Activated B cell treated with CpG ODN at 0.5 μM for 24 hours (primary cell): ENCODE data around the gene PTH1R. TPM values are rescaled to one million over a fixed set of nuclear protein-coding genes. Genes with fewer than 3 reads are reported as not detected.
A peak's percentile ranks its signal among the peaks of the same experiment; 100 is the strongest.

Source experiments
- ATAC-seq: fragments of 200-7000 bp; cut with Tn5 transposase; one replicate; pipeline ENCODE4 v1.10.0; 2021; ENCODE audit warnings: low read depth, mild to moderate bottlenecking, moderate library complexity
- CTCF ChIA-PET: fragments of 350-600 bp; sonication (Branson Sonifier 250); formaldehyde crosslinking; loops from one replicate; lab custom pipeline; 2021; ENCODE audit warnings: antibody characterized with exemption; lab: Charles Lee
- POLR2A ChIA-PET: fragments of 350-600 bp; sonication (Branson Sonifier 250); formaldehyde crosslinking; loops from one replicate; lab custom pipeline; 2021; ENCODE audit warnings: antibody characterized with exemption; lab: Charles Lee
- DNase-seq: peaks from one replicate; pipeline ENCODE4 v3.0.0; 2022
- H3K27ac Mint-ChIP-seq: one replicate; pipeline ENCODE4 v1.8.0; 2020; ENCODE audit warnings: mixed read lengths
- H3K27me3 Mint-ChIP-seq: one replicate; pipeline ENCODE4 v1.8.0; 2021; ENCODE audit warnings: mixed read lengths
- H3K36me3 Mint-ChIP-seq: one replicate; pipeline ENCODE4 v1.8.0; 2021; ENCODE audit warnings: low read depth, mixed read lengths
- H3K4me1 Mint-ChIP-seq: one replicate; pipeline ENCODE4 v1.8.0; 2021; ENCODE audit warnings: mixed read lengths
- H3K4me3 Mint-ChIP-seq: one replicate; pipeline ENCODE4 v1.8.0; 2020; ENCODE audit warnings: mild to moderate bottlenecking, mixed read lengths
- H3K9me3 Mint-ChIP-seq: one replicate; pipeline ENCODE4 v1.8.0; 2020; ENCODE audit warnings: mixed read lengths
- CTCF ChIP-seq: fragments of 200-600 bp; IDR thresholded peaks from one replicate; pipeline ENCODE4 v1.8.0; 2022; ENCODE audit warnings: antibody characterized with exemption, mild to moderate bottlenecking
- intact Hi-C: fragments of 100-400 bp; cut with micrococcal nuclease; formaldehyde crosslinking; loops from one replicate; pipeline ENCODE4 v1.15.1; 2024
- total RNA-seq: library from RNA; stranded (reverse); gene quantifications from 2 replicates; pipeline ENCODE4 v1.2.3, GENCODE V29; 2022

PTH1R gene
- total RNA-seq, 1 donor from 2014 or later: not detected

DNA sequence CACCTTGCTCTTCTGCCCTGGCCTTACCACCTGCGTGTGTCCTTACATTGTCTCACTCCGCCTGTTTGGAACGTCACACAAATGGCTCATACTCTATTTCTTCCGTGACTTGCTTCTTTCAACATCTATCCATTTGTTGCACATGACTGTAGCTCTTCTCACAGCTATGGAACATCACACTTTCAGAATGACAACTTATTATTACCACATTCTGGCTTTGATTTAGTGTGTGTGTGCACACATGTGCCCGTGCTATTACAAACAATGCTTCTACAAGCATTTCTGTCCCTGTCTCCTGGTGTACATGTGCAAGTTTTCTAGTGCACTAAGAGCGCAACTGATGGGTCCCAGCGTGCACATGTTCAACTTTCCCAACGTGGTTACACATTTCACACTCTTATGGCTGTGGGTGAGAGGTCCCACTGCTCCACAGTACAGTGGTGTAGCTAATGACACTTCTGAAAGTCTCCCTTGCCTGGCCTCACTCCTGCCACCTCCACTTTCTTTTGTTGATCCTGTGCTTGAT, 37.8 kb downstream of the PTH1R start:
- intact Hi-C loops: no loop called here
- H3K27ac Mint-ChIP-seq: no peak overlapping the region

DNA sequence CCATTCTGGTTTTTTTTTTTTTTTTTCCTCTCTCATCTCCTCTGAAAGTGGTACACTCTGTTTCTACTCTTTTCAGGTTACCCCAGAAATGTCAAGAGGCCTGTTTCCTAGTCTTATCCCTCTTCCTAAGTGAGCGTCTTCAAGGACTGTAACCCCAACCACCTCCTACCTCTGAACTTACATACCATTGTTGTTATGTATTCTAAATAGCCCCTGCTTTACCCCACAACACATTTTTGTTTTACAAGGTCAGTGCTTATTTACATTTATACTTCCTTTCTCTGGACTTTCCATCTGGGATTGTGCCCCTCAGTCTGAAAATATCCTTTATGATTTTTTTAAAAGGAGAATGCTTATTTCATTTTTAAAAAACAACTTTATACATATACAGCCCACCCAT, 38.8 kb downstream of the PTH1R start:
- H3K4me3 Mint-ChIP-seq: no peak overlapping the region
- CTCF ChIA-PET: no interaction called here
- DNase-seq: no peak
- H3K4me1 Mint-ChIP-seq: no peaks in the 10 kb centered on the region
- intact Hi-C loops: no loop called here
- peaks cover 56% of the 10 kb centered on the region for H3K36me3 Mint-ChIP-seq
- H3K27ac Mint-ChIP-seq: peak overlapping the region; percentile 53
- ATAC-seq: no peak
- POLR2A ChIA-PET: interaction anchor here (0.5 kb wide), 1 partner anchor 248 kb away, joined by 4 read pairs; the partner anchor contains the start of gene SETD2
- no peaks in the 10 kb centered on the region for H3K9me3 Mint-ChIP-seq
- H3K27me3 Mint-ChIP-seq: no peaks in the 10 kb centered on the region
- no peak for TF ChIP-seq CTCF

More for the DNA sequence above, 37.8 kb downstream of the PTH1R start:
- no peak for DNase-seq
- POLR2A ChIA-PET: no interaction called here
- TF ChIP-seq CTCF: no peak
- no peak overlapping the region for H3K4me3 Mint-ChIP-seq
- no peaks in the 10 kb centered on the region for H3K27me3 Mint-ChIP-seq
- no peaks in the 10 kb centered on the region for H3K9me3 Mint-ChIP-seq
- ATAC-seq: no peak
- CTCF ChIA-PET: interaction anchor here (0.6 kb wide), 1 partner anchor 401 kb away, joined by 3 read pairs; no protein-coding TSS in a partner anchor
- H3K36me3 Mint-ChIP-seq: peaks cover 48% of the 10 kb centered on the region
- H3K4me1 Mint-ChIP-seq: no peaks in the 10 kb centered on the region

GRCh38 chr3:46916799-46917198, 39.3 kb downstream of the PTH1R start:
- TF ChIP-seq CTCF: no peak
- no peak overlapping the region for H3K27ac Mint-ChIP-seq
- H3K36me3 Mint-ChIP-seq: peaks cover 60% of the 10 kb centered on the region
- no peak overlapping the region for H3K4me3 Mint-ChIP-seq
- ChIA-PET POLR2A (interaction anchor here (0.5 kb wide), 1 partner anchor 247 kb away, joined by 4 read pairs; the partner anchor contains the start of gene SETD2), CTCF (no interaction called here)
- no peaks in the 10 kb centered on the region for H3K9me3 Mint-ChIP-seq
- ATAC-seq (no peak), DNase-seq (no peak)
- H3K4me1 Mint-ChIP-seq: no peaks in the 10 kb centered on the region
- no peaks in the 10 kb centered on the region for H3K27me3 Mint-ChIP-seq
- intact Hi-C loops: no loop called here

DNA sequence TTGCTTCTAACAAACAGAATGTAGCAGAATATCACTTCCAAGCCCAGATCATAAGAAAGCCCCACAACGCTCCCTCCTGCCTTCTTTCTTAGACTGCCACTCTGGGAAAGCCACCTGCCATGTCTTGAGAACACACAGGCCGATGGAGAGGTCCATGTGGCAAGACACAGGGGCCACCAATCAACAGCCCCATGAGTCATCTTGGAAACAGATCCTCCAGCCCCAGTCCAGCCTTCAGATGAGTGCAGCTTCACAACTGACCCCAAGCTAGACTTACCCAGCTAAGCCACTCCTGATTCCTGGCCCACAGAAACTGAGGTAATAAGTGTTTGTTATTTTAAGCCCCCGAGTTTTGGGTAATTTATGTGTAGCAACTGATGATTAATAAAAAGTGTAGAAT, 39.7 kb downstream of the PTH1R start:
- no peak for ATAC-seq
- no peak for DNase-seq
- Mint-ChIP-seq H3K4me1 (no peaks in the 10 kb centered on the region), H3K36me3 (peaks cover 65% of the 10 kb centered on the region), H3K4me3 (no peak overlapping the region), H3K9me3 (no peaks in the 10 kb centered on the region), H3K27me3 (no peaks in the 10 kb centered on the region), H3K27ac (no peak overlapping the region)
- ChIA-PET POLR2A (no interaction called here), CTCF (interaction anchor here (0.9 kb wide), 1 partner anchor 81 kb away, joined by 3 read pairs; no protein-coding TSS in a partner anchor)
- intact Hi-C loops: no loop called here
- no peak for TF ChIP-seq CTCF

GRCh38 chr3:46918202-46918601, 40.7 kb downstream of the PTH1R start:
- Mint-ChIP-seq H3K27me3 (no peaks in the 10 kb centered on the region), H3K27ac (no peak overlapping the region), H3K4me1 (peaks cover 6% of the 10 kb centered on the region), H3K9me3 (no peaks in the 10 kb centered on the region), H3K4me3 (no peak overlapping the region), H3K36me3 (peaks cover 74% of the 10 kb centered on the region)
- DNase-seq (no peak), ATAC-seq (no peak)
- intact Hi-C loops: no loop called here
- no peak for TF ChIP-seq CTCF
- CTCF ChIA-PET: interaction anchor here (0.9 to 2.4 kb wide), 2 partner anchors 9 to 80 kb away, joined by 3 to 14 read pairs; no protein-coding TSS in a partner anchor
- POLR2A ChIA-PET: no interaction called here
